Measurements from ENCODE around the gene RAPGEF4.

DNA sequence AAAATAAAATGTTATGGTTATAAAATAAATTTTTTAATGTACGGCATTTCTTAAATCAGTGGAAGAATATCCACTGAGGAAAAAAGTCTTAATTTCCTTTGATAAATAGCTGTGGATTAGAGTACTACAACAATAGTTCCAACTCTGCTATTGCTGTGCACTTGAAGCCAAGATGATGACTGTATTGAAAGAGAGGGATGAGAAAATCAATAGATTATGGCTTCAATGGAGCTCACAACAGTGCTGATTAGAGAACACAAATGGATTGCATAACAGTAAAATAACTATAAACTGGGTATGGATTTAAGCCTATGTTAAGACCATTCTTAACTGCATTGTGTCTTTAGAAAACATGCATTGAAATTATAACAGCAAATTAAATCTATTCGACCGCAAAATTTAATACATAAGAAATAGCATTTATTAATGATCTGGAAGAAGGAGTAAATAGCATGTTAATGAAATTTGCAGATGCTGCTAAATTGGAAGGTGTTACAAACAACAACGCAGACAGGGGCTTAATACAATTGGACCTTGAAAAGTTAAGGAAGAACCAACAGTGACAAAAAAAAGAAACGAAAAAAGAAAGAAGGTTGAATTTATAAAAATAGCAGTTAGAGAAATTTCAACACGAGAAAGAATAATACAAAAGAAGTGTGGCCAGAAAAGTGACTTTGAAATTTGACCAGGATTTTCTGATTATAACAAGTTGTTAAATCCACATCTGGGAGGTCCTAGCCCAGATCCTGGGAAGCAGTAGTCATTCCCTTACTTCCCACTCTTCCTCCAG is 331.4 kb downstream of the RAPGEF4 start:
- no peak for TF ChIP-seq CTCF (conservative IDR thresholded peaks at IDR 0.05)
- TF ChIP-seq EZH2 (IDR thresholded peaks at IDR 0.05; ENCODE audit: low read depth) = no peak
